HG03571 (cell line): ENCODE data around the gene CACNG4.

Experiments used
- ATAC-seq: cut with Tn5 transposase; IDR thresholded peaks from one replicate; pipeline ENCODE4 v1.9.1; 2021; ENCODE audit not compliant: unreplicated experiment

CACNG4 gene

DNA sequence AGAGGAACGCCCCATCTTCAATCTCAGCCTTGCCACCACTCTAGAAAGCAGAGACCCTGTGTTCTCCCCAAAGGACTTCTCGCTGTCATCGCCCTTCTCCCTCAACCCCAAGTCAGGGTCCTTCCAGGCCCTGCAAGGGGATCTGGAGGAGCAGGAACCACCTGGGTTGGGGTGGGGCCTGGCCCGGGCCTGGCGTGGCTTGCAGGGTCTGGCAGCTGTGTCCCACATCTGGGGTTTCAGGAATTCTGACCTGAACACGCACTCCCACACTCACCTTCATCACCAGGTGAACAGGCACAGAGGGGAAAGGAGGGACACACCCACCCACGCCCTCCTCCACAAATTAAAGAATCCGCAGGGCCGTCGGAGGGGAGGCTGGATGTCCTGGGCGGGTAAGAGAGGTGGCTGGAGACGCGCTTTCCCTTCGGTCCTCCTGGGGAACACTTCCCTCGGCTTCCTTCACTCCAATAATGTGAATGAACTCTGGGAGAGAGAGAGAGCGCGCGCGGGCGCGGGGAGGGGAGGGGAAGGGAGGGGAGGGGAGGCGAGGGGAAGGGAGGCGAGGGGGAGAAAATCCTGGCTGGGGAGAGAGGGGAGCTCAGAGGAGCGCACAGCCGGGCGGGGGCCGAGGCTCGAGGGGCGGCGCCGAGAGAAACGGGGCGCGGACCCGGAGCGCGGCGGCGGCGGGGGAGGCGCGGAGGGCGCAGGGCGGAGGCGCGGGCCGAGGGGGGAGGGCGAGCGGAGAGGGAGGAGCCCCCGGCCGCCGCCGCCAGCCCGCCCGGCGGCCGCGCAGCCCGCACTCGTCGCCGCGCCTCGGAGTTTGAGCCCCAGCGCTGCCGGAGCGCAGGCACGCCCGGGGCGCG, at the start of gene CACNG4:
Gene CACNG4 (plus strand): TSS at position 799 of the 863 bp plus-strand sequence. CDS start 205 bp downstream, outside the sequence.
- no peak for ATAC-seq

- no peak for ATAC-seq
These were observed 49.3 kb upstream of the CACNG4 start for GRCh38 chr17:66915204-66915611.

- ATAC-seq = no peak
These were observed 48.7 kb upstream of the CACNG4 start for GRCh38 chr17:66915792-66916191.

DNA sequence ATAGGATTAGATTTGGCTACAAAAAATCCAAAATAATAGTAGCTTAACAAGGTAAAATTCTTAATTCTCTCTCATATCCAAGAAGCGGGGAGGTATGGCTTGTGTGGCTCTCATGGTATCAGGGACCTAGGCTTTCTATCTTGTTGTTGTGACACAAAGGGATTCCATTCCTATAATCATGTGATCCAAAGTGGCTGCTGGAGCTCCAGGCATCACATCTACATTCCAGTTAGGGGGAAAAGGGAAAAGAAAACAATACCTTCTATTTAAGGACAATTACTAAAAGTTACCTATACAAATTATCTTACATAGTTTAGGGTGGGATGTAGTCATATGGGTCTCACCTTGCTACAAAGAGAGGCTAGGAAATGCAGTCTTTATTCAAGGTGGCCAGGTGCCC, 47.6 kb upstream of the CACNG4 start:
- ATAC-seq = no peak

DNA sequence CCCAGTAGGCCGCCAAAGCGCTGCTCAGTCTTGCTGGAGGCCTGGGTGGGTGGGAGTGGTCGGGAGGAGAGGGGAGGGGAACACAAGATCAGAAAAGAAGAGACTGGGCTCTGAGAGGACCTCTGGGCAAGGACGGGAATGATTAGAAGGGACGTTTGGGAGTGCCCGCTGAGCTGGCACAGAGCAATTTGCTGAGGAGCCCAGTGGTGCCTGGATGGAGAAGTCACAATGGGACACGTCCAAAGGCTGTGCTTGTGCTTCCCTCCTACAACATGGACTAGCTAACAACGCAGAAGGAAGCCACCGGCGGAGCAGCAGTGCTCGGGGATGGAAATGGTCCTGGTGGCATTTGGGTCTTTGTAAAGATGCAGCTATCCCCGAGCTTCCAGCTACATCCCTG, 45.6 kb upstream of the CACNG4 start:
- ATAC-seq = no peak

DNA sequence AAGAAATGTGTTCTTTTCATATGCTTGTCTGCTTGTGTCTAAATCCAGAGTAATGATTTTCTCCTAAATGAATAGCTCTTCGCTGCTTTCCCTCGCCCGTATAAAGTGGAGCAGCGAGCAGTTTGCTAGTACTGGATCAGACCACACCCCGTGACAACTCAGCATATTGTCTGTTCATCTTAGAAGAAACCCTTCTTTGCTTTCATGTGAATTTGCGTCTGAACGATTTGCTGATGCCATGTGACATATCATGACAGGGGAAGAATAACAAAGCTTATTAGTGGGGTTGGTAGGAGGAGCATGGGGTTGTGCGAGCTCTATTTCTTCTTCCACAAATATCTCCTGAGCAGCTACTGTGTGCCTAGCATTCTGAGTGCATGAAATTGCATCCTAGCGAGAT, 44.1 kb upstream of the CACNG4 start:
- no peak for ATAC-seq

- no peak for ATAC-seq
These were observed 43.6 kb upstream of the CACNG4 start for GRCh38 chr17:66920950-66921349.

GRCh38 chr17:66923886-66924285, 40.6 kb upstream of the CACNG4 start:
- ATAC-seq = no peak

- ATAC-seq = no peak
These were observed 38.6 kb upstream of the CACNG4 start for GRCh38 chr17:66925811-66926500.

GRCh38 chr17:66928949-66929348, 35.6 kb upstream of the CACNG4 start:
- no peak for ATAC-seq

DNA sequence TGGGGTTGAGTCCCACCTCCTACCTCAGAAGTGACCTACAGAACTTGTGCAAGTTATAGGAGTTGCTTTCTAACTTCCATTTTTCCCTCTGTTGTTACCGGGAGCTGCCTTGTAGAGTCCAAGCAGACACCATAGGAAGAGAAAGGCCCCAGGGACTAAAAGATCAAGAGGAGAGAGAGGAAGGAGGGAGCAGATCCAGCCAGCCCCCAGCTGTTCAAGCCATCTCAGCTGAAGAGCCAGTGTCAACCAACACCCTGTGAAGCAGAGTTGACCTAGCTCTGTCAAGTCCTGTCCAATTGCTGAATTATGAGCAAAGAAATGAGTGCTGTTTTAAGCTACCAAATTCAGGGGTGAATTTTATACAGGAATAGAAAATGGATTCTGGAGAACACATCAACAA, 34.9 kb upstream of the CACNG4 start:
- ATAC-seq = no peak

DNA sequence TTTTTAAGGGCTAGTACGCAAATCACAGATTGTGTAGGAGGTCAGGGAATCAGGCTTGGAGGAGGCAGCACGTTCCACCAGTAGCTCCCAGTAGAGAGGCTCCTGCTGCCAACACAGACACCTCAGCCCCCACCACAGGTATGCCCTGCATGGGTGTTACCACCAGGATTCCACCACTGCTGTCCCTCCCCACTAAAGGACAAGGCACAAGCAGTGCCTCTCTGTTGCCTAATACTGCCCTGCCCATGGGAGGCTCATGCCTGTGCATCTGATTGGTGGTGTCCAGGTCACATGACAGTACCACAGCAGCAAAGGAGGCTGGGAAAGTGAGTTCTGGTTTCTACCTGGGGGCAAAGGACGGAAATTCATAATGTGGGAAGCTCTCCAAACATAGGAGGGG, 33.6 kb upstream of the CACNG4 start:
- ATAC-seq = no peak

DNA sequence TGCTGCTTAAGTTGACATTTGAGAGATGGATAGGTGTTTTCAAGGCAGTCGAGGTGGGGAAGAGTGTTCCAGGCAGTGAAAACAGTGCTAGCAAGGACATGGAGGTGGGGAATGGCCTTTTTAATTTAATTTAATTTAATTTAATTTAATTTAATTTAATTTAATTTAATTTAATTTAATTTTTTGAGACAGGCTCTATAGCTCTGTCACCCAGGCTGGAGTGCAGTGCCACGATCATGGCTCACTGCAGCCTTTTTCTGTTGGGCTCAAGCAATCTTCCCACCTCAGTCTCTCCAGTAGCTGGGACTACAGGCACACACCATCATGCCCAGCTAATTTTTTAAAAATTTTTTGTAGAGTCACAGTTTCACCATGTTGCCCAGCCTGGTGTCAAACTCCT, 32.2 kb upstream of the CACNG4 start:
- no peak for ATAC-seq

DNA sequence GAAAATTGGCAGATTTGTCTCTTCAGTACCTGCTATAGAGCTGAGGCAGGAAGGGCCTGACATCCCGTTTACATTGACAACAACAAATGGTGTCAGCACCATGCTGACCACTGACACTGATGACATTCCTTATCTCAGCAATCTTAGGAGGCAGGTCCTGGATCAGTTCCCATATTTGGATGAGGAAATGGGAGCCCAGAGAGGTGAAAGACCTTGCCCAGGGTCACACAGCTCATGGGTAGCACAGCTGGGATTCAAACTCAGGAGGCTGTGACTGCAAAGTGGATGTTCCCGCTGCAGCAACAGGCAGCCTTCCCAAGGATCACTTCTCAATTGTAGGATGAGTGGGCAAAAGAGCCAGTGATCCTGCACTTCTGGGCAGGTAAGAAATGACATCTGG, 30.5 kb upstream of the CACNG4 start:
- no peak for ATAC-seq

- no peak for ATAC-seq
These were observed 28.8 kb upstream of the CACNG4 start for GRCh38 chr17:66935717-66936116.

DNA sequence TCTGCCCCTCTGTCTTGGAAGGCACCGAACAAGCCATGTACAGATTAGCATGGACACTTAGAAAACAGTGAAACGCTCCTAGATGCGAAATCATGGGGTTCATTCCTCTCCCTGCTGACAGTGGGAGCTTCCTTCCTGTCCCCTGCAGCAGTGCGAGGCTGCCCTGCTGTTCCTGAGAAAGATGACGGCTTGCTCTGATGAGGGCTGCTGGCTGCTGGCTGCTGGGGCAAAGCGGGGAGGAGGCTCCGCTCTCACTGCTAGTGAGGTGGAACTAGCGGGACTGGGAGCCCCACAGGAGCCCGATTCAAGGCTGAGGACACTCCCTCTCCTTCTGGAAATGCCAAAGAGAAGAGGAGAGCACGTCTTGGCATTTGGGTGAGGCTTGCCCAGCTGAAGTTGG, 25.9 kb upstream of the CACNG4 start:
- no peak for ATAC-seq

DNA sequence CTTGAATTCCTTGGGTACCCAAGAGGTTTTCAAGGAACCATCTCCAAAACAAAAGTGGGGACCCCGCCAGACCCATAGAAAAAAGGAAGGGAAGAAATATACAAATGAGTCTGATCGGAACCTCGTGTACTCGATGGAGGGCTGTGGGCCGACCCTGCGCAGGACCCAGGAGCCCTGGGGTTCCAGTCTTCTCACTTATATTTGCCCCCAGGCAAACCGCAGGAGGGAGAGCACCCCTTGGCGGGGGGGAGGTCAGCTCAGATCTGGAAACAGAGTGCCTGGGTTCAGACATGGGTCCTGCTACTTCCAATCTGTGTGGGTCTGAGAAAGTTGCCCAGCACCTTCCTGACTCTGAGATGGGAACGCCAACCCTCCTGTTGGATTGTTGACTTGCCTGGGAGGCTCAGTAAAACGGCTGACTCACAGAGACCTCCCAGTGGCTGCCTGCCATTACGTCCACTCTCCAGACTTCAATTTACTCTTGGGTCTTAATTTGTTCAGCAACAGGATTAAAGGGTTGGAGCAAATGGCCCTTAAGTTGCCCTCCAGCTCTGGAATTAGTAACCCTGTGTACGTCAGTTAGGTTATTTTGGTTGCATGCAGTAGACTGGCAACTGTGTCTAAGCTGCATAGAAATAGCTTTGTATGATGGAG, 24.9 kb upstream of the CACNG4 start:
- no peak for ATAC-seq

GRCh38 chr17:66941249-66941648, 23.3 kb upstream of the CACNG4 start:
- no peak for ATAC-seq

DNA sequence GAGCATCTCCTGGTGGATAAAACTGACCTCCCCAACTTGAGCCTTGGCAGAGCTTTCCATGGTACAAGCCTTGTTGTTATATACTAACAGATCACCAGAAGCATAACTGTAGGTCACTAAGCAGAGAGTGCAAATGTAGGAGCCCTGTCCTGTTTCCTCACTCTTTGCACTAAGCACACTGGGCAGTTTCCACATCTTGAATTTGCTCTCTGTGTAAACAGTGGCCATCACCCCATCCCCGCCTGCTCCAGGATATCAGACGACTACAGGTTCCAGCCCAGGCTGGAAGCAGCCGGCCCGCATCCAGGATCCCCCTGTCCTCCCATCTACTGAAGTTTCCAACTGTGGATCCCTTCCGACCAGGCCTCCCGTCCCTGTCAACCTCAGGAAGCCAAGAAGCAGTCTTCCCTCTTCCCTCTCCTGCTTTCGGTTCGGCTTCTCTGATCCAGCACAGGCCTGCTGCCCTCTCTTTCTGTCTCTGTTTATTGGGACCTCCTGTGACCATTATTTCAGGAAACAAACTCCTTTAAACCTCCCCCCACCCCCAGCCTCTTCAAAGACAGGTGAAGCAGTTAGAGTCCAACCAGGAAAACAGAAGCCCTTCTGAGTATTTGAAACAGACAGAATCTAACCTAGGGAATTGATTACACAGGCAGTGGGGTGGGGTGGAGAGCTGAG, 22.6 kb upstream of the CACNG4 start:
- no peak for ATAC-seq

DNA sequence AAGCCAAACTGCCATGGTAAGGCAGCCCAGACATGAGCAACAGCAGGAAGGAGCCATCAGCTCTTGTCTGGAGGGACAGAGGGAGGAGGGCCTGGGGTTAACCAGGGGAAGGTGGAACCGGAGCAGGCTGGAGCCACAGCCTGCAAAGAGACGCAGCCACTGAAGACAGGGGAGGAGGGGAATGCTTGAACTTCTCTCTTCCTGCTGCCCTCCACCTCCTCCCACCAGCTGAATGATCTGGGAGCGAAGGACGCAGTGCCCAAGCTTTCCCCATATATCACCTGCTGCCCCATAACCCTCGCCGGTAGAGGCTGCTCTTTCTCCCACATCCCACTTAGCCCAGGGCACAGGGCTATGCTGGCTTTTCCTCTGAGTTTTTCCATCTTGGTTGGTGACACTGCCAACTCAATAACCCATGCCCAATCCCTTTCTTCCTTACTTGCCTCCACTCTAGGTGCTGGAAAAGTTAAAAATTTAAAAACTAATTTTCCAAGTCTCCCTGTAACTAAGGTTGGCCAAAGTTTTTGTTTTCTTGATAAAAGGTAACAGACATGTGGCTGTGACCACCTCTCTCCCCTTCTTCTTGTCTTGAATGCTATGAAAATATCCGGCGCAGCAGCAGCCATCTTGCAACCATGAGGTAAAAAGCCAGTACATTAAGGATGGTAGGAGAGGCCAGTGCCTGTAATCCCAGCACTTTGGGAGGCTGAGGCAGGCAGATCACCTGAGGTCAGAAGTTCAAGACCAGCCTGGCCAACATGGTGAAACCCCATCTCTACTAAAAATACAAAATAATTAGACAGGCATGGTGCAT, 21.8 kb upstream of the CACNG4 start:
- ATAC-seq = no peak

DNA sequence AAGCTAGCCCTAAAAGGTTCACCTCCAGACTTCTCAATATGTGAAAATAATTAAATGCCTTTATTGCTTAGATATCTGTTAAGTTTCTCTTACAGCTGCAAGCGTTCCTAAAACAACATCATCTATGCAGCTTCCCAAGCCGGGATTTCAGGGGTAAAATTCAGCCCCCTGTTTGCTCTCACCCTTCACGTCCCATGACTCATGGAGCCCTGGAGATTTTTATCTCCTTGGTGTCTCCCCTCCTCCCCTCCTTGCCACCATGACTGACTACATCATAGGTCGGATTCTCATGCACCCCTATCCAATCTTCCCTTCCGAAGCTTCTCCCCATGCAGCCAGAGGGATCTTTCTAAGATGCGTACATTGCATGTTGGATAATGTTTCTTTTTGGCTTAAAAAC, 21.0 kb upstream of the CACNG4 start:
- no peak for ATAC-seq
